ENCODE measurements around the gene HSD17B2.
"Not testable (repeated sequence)": the region's sequence is repeated elsewhere in the genome, so short reads cannot be mapped to it uniquely, and the experiment has no call there.

Gene HSD17B2

GRCh38 chr16:82034981-82035612, at the start of gene HSD17B2:
HSD17B2 (plus strand) TSS chr16:82035253; CDS start chr16:82035425, 172 bp downstream.
- DNase-seq, result no peak

DNA sequence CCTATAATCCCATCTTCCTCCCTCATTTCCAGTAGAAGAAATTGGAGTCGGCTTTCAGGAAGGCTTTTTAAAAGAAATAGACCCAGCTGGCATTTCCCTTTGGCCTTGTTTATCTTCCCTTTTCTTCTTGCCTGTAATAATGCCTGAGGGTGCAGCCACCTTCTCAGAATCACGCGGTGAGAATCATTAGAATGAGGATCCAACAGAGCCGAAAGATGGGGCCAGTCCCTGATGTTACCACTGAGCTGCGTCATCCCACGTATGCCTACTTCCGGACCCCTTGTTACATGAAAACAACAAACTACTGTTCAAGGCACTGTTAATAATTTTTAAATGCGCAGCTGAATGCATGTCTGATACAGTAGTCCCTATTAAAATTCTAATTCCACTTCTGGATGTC, 47.9 kb upstream of the HSD17B2 start:
- DNase-seq, result no peak

- DNase-seq, result no peak
Observed at GRCh38 chr16:81987706-81988105, 47.3 kb upstream of the HSD17B2 start.

DNA sequence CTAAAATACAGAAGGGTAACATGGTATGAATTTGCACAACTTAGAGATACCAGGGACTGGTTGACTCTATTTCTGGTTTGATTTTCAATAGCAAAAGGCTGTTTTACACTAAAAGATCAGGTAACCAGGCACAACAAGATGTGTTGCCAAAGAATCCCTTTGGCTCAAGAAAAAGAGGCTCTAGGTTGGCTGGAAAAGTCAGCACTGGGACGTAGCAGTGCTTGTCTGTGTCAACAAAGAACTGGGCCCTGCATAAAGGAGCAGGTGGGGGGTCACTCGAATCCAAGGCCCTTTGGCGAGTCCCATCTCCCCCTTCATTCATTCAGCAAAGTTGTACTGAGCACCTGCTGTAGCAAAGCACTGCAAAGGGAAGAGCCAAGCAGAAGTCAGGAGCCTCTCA, 42.2 kb upstream of the HSD17B2 start:
- no peak for DNase-seq

DNA sequence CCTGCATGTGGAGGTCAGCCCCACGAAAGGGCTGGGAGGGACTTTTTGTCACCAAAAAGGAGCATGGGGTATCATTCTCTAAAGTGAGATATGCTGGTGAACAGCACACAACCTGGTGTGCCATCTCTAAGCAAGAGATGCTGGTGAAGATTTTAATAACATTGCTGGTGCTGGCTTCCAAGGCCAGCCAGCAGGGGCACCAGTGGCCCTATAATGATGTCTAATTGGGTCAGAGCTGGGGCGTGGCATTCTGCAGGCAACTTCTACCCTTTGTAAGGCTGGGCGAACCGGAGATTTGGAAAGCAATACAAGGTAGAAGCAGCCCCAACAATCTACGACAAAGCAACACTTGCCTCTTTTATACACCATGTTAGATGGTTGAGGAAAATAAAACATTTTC, 40.6 kb upstream of the HSD17B2 start:
- no peak for DNase-seq

DNA sequence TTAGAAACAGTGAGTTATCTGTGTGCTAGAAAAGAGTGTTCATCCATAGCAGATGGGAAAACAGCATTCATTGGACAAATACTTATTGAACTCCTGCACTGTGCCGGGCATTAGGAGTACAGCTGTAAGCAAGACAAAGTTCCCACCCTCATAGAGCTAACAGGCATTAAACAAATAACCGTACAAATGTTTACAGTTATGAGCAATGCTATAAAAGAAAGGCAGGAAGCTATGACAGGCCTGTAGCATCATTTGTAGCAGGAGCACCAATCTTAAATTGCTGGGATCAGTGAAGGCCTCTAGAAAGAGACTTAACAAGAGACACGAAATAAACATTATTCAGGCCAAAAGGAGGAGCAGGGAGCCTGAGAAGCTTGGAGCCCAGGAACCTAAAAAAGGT, 39.4 kb upstream of the HSD17B2 start:
- no peak for DNase-seq

DNA sequence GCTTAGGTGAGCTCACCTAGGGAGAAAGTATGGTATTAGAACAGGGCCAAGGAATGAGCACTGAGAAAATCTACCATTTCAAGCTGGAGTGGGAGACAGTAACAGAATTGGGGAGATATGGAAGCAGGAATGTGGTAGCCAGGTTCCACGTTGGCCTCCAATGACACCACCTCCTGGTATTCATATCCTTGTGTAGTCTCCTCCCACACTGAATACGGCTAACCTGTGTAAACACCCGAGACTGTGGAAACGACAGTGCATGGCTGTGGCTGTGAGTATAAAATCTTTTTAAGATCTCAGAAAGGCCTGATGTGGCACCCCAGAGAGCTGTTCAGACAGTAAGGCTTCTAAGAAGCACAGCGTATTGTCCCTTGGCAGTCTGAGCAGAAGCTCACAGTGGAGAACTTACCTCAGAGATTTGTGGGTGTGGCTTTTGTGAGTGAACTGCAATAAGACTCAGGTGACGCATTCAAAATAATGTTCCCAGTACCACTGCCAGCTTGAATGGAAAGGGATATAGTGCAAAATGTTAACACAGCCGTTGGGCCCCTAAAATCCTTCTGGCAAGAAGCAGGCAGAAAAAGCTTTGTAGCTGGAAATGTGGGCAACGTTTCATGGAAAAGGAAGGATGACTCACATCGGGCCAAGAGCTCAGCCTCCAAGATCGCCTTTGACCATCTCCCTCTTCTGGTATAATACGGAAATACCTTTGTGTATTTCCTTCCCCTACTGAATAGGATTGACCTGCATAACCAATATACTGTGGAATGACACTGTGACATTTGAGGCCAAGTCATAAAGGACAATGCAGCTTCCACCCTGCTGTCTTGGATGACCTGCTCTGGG, 38.2 kb upstream of the HSD17B2 start:
- peak; percentile 3 for DNase-seq

GRCh38 chr16:81997738-81998137, 37.3 kb upstream of the HSD17B2 start:
- DNase-seq, result no peak

DNA sequence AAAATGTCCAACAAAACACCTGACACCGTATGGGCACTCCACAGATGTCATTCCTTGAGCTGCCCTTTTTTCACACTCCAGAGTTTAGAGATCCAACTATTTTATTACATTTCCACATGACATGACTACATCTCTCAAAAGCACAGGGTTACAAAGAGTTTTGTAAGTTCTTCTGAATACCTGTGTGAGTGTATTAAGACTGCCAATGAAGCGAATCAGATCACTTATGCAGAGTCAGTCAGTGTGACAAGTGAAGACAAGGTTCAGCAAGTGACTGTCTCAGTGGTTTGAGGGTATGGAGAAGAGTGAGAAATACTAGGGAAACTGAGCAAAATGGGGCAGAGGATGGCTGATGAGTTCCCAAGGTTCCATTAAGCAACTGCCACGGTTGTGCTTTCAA, 32.2 kb upstream of the HSD17B2 start:
- DNase-seq, result no peak

GRCh38 chr16:82004601-82005000, 30.5 kb upstream of the HSD17B2 start:
- DNase-seq, result no peak

GRCh38 chr16:82005027-82005830, 29.8 kb upstream of the HSD17B2 start:
- no peak for DNase-seq

DNA sequence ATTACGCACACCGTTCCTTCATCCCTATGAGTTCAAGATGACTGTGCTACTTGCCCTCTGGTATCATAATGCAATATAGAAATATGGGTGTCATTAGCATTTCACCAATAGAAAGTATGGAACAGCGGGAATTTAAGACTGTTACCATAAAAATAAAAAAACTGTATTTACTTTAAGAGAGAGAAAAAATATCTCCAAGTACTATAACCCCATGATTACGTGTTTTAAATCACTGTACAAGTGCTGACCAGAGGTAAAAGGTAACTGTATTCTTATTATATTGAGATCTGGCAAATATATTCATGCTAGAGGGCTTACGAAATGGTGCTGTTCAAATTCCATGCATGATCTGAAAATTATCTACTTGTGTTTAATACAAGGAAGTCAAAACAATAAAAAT, 29.0 kb upstream of the HSD17B2 start:
- no peak for DNase-seq

- no peak for DNase-seq
Observed at GRCh38 chr16:82007189-82007588, 27.9 kb upstream of the HSD17B2 start.

DNA sequence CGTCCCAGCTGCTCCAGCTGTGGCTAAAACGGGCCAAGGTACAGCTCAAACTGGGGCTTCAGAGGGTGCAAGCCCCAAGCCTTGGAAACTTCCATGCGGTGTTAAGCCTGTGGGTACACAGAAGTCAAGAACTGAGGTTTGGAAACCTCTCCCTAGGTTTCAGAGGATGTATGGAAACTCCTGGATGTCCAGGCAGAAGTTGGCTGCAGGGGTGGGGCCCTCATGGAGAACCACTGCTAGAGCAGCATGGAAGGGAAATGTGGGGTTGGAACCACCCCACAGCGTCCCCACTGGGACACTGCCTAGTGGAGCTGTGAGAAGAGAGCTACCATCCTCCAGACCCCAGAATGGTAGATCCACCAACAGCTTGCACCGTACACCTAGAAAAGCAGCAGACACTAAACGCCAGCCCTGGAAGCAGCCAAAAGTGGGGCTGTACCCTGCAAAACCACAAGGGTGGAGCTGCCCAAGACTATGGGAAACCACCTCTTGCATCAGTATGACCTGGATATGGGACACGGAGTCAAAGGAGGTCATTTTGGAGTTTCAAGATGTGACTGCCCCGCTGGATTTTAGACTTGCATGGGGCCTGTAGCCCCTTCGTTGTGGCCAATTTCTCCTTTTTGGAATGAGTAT, 26.0 kb upstream of the HSD17B2 start:
- DNase-seq, result no peak

- not testable (repeated sequence) for DNase-seq
Observed at GRCh38 chr16:82009789-82010188, 25.3 kb upstream of the HSD17B2 start.

DNA sequence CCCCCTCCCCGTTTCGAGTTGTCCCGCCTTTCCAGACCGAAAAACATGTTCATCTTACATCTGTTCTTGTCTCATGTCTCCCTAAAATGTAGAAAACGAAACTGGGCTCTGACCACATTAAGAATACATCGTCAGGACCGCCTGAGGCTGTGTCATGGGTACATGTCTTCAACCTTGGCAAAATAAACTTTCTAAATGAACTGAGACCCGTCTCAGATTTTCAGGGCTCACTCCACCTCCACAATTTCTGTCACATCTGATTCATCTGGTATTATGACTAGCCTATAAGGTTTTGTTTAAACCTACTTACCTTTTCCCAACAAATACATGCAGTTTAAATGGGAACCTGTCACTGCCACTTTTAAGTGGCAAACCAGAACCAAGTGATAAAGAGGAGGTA, 24.4 kb upstream of the HSD17B2 start:
- no peak for DNase-seq

- peak; percentile 65 for DNase-seq
Observed at GRCh38 chr16:82011199-82011641, 23.8 kb upstream of the HSD17B2 start, which contains the start of gene SDR42E1. SDR42E1 (minus strand) TSS chr16:82011470; CDS start chr16:82000858, 10,612 bp downstream.

- no peak for DNase-seq
Observed at GRCh38 chr16:82013139-82013538, 21.9 kb upstream of the HSD17B2 start.

GRCh38 chr16:82016263-82016662, 18.8 kb upstream of the HSD17B2 start:
- peak; percentile 8 for DNase-seq

DNA sequence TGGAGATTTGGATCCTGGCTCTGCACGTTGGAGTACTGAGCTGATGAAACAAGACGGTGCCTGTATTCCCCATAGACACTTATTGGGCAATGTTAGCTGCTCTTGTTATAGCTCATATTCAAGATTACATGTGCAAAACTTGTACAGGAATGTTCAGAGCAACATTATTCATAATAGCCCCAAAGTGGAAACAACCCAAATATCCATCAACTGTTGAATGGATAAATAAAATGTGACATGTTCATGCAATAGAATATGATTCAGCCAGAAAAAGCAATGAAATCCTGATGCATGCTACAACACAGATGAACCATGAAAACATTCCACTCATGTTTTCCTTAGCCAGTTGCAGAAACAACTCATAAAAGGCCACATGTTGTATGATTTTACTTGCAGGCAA, 18.1 kb upstream of the HSD17B2 start:
- no peak for DNase-seq

- DNase-seq, result no peak
Observed at GRCh38 chr16:82017911-82018568, 17.0 kb upstream of the HSD17B2 start.

- DNase-seq, result no peak
Observed at GRCh38 chr16:82019535-82019934, 15.5 kb upstream of the HSD17B2 start.

Data from activated CD4-positive, alpha-beta T cell treated with anti-CD3 and anti-CD28 coated beads, Interleukin-2, Interleukin-6, amounts not matched to agents 100 ng/mL and 50 ng/mL, durations not matched to agents 16 hours and 8 hours (primary cell).